ENCODE data around the gene HIPK3.
"Not testable (repeated sequence)": the region's sequence is repeated elsewhere in the genome, so short reads cannot be mapped to it uniquely, and the experiment has no call there.

Gene HIPK3

GRCh38 chr11:33257897-33258630 is 883 bp downstream of the HIPK3 start:
- Histone ChIP-seq H2AFZ (ENCODE audit: low read depth, low read length) (peak overlapping the region; percentile 95), H3K27ac (ENCODE audit: low read length) (peak overlapping the region; percentile 92), H3K36me3 (ENCODE audit: insufficient read depth, low read length) (no peaks in the 10 kb centered on the region; the same call in 1 of the 2 replicates), H3K79me2 (ENCODE audit: insufficient read depth, low read length) (peaks cover 65% of the 10 kb centered on the region), H3K4me3 (ENCODE audit: low read depth in 1 of 2, low read length in 2 of 2) (peak overlapping the region; percentile 86 to 88), H3K4me1 (ENCODE audit: insufficient read depth, low read length) (peaks cover 34% of the 10 kb centered on the region), H3K4me2 (ENCODE audit: insufficient read depth, low read length) (peak overlapping the region; percentile 66), H3K9ac (ENCODE audit: low read depth, low read length) (peak overlapping the region; percentile 100), H4K20me1 (ENCODE audit: insufficient read depth, low read length) (peaks cover 24% of the 10 kb centered on the region; the same call in 1 of the 2 replicates), H3K27me3 (ENCODE audit: insufficient read depth, low read length, poor library complexity) (no peaks in the 10 kb centered on the region), H3K9me3 (ENCODE audit: insufficient read depth, low read length, severe bottlenecking) (no peaks in the 10 kb centered on the region)
- TF ChIP-seq EZH2 (IDR thresholded peaks at IDR 0.05; ENCODE audit: borderline replicate concordance, low read depth, low read length, severe bottlenecking) (no peak), CTCF (IDR thresholded peaks at IDR 0.05; ENCODE audit: borderline replicate concordance, extremely low read depth, low read length, poor library complexity, severe bottlenecking) (peak; percentile 43)
- ATAC-seq (ENCODE audit: insufficient read depth, low read depth) (peak; percentile 52), DNase-seq (peak; percentile 76)

- Histone ChIP-seq H3K27me3 (ENCODE audit: insufficient read depth, low read length, poor library complexity) (no peaks in the 10 kb centered on the region), H3K27ac (ENCODE audit: low read length) (peak overlapping the region; percentile 92), H2AFZ (ENCODE audit: low read depth, low read length) (peak overlapping the region; percentile 95), H3K36me3 (ENCODE audit: insufficient read depth, low read length) (no peaks in the 10 kb centered on the region; the same call in 1 of the 2 replicates), H3K4me2 (ENCODE audit: insufficient read depth, low read length) (peak overlapping the region; percentile 66), H4K20me1 (ENCODE audit: insufficient read depth, low read length) (peaks cover 25% of the 10 kb centered on the region; the same call in 1 of the 2 replicates), H3K9me3 (ENCODE audit: insufficient read depth, low read length, severe bottlenecking) (no peaks in the 10 kb centered on the region), H3K4me3 (ENCODE audit: low read depth in 1 of 2, low read length in 2 of 2) (peak overlapping the region; percentile 86 to 88), H3K9ac (ENCODE audit: low read depth, low read length) (peak overlapping the region; percentile 100), H3K4me1 (ENCODE audit: insufficient read depth, low read length) (peaks cover 34% of the 10 kb centered on the region), H3K79me2 (ENCODE audit: insufficient read depth, low read length) (peaks cover 72% of the 10 kb centered on the region)
- DNase-seq, result no peak
- TF ChIP-seq EZH2 (IDR thresholded peaks at IDR 0.05; ENCODE audit: borderline replicate concordance, low read depth, low read length, severe bottlenecking) (no peak), CTCF (IDR thresholded peaks at IDR 0.05; ENCODE audit: borderline replicate concordance, extremely low read depth, low read length, poor library complexity, severe bottlenecking) (no peak)
- ATAC-seq (ENCODE audit: insufficient read depth, low read depth), result peak; percentile 23
Measured at GRCh38 chr11:33258631-33259205, 1.5 kb downstream of the HIPK3 start.

GRCh38 chr11:33259869-33260268 is 2.7 kb downstream of the HIPK3 start:
- Histone ChIP-seq H3K36me3 (ENCODE audit: insufficient read depth, low read length) (no peaks in the 10 kb centered on the region; the same call in 1 of the 2 replicates), H2AFZ (ENCODE audit: low read depth, low read length) (no peak overlapping the region), H3K27me3 (ENCODE audit: insufficient read depth, low read length, poor library complexity) (no peaks in the 10 kb centered on the region), H3K4me2 (ENCODE audit: insufficient read depth, low read length) (peak overlapping the region; percentile 66), H3K9me3 (ENCODE audit: insufficient read depth, low read length, severe bottlenecking) (no peaks in the 10 kb centered on the region), H3K4me3 (ENCODE audit: low read depth in 1 of 2, low read length in 2 of 2) (peak overlapping the region; percentile 86 to 88; a peak in 3 of 4 replicates), H3K4me1 (ENCODE audit: insufficient read depth, low read length) (peaks cover 34% of the 10 kb centered on the region), H3K79me2 (ENCODE audit: insufficient read depth, low read length) (peaks cover 83% of the 10 kb centered on the region), H3K27ac (ENCODE audit: low read length) (no peak overlapping the region; the same call in 1 of the 2 replicates), H4K20me1 (ENCODE audit: insufficient read depth, low read length) (peaks cover 31% of the 10 kb centered on the region; the same call in 1 of the 2 replicates), H3K9ac (ENCODE audit: low read depth, low read length) (peak overlapping the region; percentile 100)
- DNase-seq, result no peak
- TF ChIP-seq EZH2 (IDR thresholded peaks at IDR 0.05; ENCODE audit: borderline replicate concordance, low read depth, low read length, severe bottlenecking) (no peak), CTCF (IDR thresholded peaks at IDR 0.05; ENCODE audit: borderline replicate concordance, extremely low read depth, low read length, poor library complexity, severe bottlenecking) (no peak)
- ATAC-seq (ENCODE audit: insufficient read depth, low read depth), result no peak

- H3K79me2 ChIP-seq (ENCODE audit: insufficient read depth, low read length), result peaks cover 98% of the 10 kb centered on the region
- H3K27me3 ChIP-seq (ENCODE audit: insufficient read depth, low read length, poor library complexity); H3K9me3 ChIP-seq (ENCODE audit: insufficient read depth, low read length, severe bottlenecking); H3K27ac ChIP-seq (ENCODE audit: low read length); DNase-seq; H3K9ac ChIP-seq (ENCODE audit: low read depth, low read length); ATAC-seq (ENCODE audit: insufficient read depth, low read depth); H3K36me3 ChIP-seq (ENCODE audit: insufficient read depth, low read length); H2AFZ ChIP-seq (ENCODE audit: low read depth, low read length); H3K4me3 ChIP-seq (ENCODE audit: low read depth in 1 of 2, low read length in 2 of 2): not testable (repeated sequence)
- H4K20me1 ChIP-seq (ENCODE audit: insufficient read depth, low read length), result peaks cover 41% of the 10 kb centered on the region; the same call in 1 of the 2 replicates
- peaks cover 36% of the 10 kb centered on the region for H3K4me1 ChIP-seq (ENCODE audit: insufficient read depth, low read length)
- H3K4me2 ChIP-seq (ENCODE audit: insufficient read depth, low read length), result peak overlapping the region; percentile 18; the same call in 1 of the 2 replicates
Measured at GRCh38 chr11:33261350-33261749, 4.2 kb downstream of the HIPK3 start.
